SHP77 (cell line): ENCODE results near the gene NAPSA.
A peak's percentile ranks its signal among the peaks of the same experiment; 100 is the strongest.
"Not testable (repeated sequence)": the region's sequence is repeated elsewhere in the genome, so short reads cannot be mapped to it uniquely, and the experiment has no call there.

Source experiments
- DNase-seq, 2 experiments: peaks; one replicate each; lab custom pipeline; 2025; lab: John Stamatoyannopoulos, UW

NAPSA gene

DNA sequence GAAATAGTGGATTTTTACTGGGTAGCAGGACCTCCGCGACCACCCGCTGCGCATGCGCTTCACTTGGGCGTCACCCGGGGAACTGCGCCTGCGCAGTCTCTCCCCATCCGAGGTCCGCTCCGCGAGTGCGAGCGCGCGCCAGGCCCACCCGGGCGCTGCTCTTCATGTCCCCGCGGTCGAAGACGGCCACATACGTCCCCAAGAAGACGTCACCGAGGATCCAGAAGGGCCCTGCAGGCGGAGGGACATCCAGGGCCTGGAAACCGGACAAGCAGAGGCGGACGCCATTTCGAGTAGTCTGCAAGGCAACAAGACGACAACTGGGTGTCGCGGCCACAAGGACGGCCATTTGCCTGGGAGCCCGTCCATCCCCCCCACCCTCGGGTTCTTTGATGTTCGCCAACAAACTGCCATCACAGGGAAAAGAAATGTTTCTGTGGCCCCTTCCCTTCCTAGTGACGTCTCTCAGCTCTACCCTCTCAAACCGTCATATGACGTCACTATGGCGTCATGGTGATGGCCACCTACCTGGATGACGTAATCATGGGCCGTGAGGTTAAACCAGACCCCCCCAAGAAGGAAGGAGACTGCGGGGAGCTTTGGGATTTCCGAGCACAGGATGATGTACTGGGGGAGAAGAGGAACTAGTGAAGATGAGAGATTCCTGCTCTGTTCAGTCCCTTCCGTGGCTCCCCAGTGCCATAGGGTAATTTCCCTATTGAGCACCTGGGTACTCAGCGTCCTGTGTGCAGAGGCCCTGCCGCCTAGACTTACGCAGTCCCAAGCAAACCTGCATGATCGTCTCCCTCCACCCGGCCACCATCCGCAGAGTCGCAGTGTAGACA, 6.7 kb downstream of the NAPSA start:
- no peak for DNase-seq

DNA sequence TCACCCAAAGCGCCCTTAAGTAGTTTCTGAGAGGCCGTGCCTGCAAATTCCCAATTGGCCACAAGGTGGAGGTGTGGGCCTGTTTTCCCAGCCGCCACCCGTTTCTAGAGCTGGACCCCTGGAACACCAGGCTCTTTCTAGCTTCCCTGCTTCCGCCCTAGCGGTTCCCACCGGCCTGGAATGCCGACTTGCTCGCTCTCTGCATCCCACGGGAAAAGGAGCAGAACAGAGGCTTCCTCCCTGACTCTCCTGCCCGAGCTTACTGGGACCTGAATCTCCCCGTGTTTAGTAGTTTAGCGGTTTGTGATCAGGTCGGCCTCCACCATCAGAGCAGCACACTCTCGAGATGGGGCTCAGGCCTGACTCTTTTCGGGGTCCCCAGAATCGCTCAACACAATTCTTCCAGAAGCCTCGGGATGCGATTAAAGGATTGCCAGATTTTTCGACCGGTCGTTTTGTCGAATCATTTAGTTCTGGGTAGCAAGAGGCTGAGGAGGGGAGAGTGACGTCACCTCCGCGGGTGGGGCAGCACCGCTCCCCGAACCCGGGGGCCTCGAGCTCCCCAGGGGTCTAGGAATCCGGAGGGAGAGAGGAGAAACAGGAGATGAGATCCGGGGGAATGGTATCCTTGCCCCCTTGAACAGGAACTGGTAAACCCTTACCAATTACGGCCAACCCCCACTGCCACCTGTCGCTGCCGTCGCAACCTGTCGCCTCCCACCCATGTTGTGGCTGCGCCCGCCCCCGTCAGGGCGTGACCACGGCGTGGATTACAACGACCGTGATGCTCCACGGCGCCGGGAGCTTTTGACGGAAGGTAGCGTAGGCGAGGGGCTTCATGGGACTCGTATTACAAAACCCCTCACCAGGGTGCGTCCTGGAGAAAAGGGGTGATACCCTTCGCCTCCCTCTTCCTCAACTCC, 8.0 kb downstream of the NAPSA start:
- DNase-seq: peak; percentile 51 to 56

DNA sequence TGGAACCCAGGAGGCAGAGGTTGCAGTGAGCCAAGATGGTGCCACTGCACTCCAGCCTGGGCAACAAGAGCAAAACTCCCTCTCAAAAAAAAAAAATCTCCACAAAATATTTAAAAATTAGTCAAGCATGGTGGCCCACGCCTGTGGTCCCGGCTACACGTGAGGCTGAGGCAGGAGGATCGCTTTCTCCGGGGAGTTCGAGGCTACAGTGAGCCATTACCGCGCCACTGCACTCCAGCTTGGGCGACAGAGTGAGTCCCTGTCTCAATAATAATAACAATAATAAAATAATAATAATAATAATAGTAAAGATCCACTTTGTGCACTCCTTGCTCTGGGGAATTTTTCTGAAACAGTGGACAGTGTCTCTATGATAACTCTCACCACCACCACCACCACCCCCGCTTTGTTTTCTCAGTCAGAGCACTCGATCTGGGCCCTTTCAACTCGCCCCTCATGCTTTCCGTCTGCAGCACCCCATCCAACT, 8.7 kb downstream of the NAPSA start:
- no peak for DNase-seq

DNA sequence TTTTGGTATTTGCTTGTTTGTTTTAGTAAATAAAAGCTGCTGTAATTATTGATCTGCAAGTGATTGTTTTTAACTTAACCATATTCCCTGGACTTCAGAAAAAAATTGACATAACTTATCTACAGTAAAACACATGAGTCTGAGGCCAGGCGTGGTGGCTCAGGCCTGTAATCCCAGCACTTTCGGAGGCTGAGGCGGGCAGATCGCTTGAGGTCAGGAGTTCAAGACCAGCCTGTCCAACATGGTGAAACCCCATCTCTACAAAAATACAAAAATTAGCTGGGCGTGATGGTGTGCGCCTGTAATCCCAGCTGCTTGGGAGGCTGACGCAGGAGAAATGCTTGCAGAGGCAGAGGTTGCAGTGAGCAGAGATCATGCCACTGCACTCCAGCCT, 12.0 kb downstream of the NAPSA start:
- DNase-seq: not testable (repeated sequence)

DNA sequence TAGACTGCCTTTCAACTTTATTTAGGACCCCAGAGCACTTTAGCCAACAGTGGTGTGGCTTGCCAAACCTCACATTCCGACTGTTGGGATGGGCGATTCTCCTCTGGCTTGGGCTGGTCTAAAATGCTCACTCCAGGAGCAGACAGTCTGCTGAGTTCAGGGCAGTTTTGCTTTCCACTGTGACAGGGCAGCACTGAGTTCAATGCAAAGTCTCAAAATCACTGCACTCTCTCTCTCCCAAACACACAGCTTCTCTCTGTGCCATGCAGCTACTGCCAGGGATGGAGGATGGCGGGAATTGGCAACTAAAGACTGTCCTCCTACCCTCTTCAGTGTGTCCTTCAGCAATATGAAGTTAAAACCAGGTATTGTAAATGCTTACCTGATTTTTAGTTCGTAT, 13.2 kb downstream of the NAPSA start:
- no peak for DNase-seq

DNA sequence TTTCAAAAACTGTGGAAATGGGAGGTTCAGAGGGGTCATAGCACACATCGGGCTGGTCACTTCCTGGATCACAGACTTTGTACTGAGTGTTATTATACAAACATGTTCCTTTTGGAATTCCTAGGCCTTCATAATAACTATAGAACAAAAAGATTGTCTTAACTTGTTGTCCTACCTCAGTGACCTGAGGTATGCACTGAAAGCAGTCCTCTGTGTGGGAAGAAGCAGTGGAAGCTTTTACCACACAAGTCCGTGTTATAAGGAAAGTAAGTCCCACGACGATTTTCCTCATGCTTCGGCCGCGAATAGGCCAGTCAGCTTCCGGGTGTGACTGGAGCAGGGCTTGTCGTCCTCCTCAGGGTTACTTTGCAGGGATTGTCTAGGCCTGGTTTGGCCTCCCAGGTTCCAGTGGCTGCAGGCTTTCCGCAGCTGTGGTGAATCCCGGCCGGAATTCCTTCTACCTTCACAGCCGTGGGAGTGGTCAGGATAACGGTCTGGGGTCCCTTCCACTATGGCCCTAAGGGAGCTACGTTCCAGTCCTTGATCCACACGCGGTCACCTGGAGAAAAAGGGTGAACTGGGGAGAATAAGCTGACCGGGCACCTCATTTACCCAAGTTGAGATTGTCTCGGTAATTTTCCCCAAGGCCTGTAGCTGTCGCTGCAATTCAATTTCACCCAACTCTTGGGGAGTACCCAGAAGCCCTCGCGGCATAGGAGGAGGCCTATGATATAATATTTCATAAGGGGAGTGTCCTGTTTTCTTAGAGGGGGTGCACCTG, 16.0 kb downstream of the NAPSA start:
- DNase-seq: no peak

DNA sequence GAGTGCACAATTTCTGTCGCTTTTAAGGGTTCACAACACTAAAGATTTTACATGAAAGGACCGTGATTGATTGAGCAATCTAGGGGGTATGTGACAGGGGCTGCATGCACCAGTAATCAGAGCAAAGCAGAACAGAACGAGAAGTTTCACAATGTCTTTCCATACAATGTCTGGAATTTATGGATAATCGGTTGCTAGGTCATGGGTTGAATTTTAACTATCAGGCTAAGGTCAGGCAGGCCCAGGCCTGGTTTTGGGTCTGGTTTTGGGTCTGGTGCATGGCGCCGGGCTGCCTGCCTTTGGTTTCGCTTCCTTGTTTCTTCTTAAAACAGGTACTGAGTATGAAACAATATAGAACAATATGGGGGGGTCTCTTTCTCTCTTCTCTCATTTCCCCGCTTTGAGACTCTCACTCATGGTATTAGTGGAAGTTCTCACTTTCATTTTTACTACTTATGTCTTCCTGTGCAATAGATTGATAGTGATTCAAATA, 18.3 kb downstream of the NAPSA start:
- not testable (repeated sequence) for DNase-seq

DNA sequence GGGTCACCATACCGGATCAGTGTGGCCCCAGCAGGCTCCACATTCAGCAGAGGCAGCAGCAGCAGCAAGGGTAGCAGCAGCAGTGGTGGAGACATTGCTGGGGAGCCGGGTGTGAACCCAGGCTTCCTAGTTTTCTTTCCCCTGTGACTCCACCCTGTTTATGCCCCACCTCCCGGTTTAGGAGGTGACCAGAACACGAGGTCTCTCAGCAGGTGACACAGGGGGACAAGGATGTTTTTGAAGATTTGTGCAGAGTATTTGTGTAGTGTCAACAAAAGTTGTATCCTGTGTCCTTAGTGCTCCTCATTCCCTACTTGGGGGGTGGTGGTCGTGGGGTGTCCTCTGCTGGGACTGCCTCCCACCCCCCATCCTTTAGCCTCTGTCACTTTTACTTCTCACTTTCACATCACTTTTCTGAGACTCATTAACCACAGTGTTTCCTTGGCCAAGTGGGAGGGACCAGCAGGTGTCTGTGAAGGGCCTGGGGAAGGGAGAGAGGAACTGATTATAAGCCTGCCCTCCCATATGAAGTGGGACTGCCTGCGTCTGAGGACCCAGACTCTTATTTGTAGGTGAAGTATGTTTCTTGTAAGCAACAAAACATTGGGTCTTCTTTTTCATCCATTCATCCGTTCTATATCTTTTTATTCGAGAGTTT, 20.6 kb downstream of the NAPSA start:
- DNase-seq: no peak

DNA sequence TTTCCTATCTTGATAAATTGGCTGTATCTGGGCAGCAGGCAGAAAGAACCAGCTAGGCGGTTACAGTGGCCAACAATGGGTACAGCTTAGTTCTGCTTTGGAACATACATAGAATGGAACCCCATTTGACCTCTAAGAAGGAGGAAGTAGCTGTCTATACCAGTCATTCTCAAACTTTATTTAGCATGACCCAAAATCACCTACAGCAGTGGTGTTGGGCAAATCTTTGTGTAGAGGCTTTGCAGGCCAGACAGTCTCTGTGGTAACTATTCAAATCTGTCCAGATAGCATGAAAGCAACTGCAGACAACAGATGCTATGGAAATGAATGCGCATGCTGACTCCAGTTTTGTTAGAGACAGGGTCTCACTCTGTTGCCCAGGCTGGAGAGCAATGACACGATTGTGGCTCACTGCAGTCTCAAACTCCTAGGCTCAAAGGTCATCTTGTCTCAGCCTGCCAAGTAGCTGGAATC, 24.3 kb downstream of the NAPSA start:
- no peak for DNase-seq

DNA sequence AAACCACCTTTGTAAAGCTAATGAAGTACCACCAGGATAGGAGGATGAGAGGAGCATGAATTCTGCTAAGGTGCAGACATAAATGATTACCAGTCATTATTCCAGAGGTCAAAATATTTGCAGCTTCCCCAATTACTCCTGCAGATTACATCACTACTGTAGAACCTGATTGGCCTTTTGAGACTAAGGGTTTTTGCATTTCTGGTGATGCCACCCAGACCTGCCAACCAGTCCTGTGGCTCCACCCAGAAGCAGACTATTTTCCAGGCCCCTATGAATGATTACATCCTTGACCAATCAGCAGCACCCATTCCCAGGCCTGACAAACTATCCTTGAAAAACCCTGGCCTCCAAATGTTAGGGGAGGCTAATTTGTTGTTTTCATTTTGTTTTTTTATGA, 25.1 kb downstream of the NAPSA start:
- DNase-seq: no peak

DNA sequence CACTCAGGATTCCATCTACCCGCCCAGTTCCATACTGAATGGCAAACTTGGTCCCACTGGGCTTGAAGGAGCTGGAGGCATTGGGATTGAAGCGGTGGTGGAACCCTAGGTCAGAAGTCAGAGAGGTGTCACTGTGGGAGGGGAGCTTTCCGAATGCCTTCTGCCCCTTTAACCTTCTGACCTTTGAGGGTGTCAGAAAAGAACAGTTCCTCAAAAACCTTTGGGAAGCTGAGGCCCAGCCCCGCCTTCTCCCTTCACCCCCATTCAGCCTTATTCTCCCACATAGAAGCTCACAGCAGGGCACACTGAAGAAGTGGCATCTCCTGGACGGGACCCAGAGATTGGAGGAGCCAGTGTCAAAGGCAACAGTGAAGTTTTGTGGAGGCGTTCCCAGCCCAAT, 28.4 kb downstream of the NAPSA start:
- not testable (repeated sequence) for DNase-seq

DNA sequence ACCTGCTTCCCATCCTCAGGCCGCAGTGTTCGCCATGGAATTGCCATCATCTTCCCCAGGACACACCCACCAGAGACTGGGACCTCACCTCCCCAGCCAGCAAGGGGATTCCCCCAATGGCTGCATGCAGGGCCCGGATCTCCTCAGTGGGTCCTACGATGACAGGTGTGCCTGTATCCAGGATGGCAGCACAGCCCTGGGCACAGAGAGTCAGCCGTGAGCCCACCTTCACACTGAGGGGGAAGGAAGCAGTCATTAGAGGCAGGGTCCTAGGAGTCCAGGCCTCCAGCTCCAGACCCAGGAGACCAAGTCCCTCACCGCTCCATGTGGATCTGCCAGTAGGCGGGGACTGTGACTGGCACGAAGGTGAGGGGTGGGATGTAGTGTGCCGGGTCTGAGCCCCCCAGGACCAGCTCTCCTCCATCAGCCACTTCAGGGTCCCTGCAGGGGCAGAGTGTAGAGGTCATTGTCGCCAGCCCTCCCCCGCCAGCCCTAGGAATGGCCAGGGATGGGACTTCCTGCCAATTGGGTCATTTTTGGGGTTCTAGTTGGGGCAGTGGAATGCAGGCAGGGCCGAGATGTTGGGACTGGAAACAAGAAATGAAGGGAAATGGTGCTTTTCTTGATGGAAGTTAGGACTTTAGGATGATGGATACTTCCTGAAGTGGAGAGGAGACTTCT, 30.6 kb downstream of the NAPSA start:
- no peak for DNase-seq

DNA sequence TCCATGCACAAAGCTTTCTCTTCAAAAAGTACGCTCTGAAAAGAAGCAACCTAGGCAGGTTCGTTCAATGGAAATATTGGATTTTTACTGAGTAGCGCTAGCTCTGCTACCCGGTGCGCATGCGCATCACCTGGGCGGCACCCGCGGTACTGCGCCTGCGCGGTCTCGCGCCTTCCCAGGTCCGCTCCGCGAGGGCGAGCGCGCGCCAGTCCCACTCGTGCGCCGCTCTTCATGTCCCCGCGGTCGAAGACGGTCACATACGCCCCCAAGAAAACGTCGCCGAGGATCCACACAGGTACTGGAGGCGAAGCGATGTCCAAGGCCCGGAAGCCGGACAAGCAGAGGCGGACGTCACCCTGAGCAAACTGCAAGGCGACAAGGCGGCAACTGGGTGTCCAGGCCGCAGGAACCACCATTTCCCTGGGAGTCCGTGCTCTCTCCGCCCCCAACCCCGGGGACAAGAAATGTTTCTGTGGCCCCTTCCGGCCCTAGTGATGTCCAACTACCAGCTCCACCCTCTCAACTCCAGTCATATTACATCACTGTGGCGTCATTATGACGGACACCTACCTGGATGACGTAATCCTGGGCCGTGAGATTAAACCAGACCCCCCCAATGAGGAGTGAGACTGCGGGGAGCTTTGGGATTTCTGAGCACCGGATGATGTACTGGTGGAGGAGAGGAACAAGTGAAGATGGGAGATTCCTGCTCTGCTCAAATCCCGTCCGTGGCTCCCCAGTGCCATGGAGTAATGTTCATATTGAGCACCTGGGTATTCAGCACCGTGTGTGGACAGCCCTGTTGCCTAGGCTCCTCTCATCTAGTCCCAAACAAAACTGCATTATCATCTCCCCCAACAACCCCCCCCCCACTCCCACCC, 31.5 kb downstream of the NAPSA start:
- DNase-seq: peak in 1 of 2 experiments; percentile 72

DNA sequence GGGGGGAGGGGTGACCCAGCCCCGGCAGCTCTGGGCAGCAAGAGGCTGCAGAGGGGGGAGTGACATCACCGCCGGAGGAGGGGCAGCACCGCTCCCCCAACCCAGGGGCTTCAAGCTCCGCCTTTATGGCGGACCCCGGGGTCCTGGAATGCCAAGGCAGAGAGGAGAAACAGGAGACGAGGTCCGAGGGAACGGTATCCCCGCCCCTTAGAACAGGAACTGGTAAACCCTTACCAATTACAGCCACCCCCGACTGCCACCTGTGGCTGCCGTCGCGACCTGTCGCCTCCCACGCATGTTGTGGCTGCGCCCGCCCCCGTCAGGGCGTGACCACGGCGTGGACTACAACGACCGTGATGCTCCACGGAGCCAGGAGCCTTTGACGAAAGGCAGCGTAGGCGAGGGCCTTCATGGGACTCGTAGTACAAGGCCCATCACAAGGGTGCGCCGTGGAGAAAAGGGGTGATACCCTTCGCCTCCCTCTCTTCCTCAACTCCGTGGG, 32.2 kb downstream of the NAPSA start:
- peak; percentile 87 to 93 for DNase-seq

DNA sequence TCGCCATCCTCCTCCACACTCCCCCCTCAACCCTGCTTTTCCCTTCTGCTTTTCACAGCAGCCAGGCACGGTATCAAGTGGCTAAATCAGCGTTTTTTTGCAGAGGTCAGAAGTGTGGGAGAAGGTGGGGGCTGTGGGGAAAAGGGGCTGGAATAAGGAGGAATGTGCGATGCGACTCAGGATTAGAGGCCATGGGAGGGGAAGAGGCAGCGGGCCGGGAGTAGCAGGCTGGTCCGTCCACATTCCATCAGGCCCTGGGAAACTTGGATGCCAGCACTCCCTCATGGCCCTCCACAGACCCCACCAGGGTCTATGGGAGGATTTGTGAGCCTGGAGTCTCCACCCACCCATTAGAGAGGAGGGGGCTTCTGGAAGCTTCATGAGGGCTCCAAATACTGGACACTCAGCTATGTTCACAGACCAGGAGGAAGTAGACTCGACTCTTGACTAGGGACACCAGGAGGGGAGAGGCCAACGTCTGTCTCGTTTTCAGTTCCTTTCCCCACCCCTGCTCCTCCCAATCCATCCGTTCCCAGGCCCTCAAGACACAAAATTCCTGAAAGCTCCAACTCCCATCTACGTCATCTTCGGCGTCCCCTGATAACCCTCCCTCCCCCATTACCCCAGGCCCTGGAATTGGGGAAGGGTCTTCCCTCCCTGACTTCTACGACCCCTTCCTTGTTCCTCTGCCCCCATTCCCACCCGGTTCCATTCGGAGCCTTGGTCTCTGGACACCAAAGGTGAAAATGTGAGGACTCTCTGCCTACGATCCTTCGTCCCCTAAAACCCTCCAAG, 33.0 kb downstream of the NAPSA start:
- no peak for DNase-seq

DNA sequence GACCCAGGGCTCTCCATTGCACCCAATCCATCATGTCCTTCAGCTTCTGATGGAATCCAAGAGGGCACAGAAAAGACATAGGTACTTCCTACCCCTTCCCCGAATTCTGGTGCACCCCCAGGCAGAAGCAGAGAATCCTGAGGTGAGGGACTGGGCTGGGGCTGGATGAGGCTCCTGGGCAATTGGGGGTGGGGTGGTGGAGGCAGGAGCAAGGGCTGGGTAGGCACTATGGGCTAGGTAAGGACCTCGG, 33.5 kb downstream of the NAPSA start:
- DNase-seq: no peak

DNA sequence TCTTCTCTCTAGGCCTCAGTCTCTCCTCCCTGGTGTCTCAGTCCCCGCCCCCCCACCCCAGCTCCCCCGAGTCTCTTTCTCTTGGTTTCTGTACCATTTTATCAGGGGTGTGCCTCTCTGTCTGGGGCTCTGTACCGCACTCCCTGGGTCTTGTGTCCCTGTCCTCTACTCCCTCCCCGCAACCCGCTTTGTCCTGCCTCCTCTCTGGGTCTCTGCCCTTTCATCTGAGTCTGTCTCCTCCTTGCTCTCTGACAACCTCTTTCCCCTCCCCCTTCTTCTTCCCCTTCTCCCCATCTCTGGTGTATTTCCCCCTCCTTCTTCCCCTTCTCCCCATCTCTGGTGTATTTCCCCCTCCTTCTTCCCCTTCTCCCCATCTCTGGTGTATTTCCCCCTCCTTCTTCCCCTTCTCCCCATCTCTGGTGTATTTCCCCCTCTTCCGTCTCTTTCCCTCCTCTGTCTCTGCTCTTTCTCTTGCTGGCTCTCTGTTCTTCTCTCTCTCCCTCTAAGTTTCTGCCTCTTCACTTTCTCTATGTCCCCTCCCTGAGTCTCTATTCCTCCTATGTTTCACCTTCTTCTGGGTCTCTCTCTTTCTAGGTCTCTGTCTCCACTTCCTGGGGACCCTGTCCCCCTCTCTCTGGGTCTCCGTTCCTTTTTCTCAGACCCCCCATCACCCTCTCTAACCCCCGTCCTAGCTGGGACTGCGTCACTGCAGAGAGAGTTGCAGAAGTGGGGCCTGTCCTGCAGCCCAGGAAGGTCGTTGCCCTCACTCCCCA, 34.0 kb downstream of the NAPSA start:
- DNase-seq: no peak
